HG03064 (cell line): ENCODE data around the gene BSCL2.
A peak's percentile ranks its signal among the peaks of the same experiment; 100 is the strongest.
"Not testable (repeated sequence)": the region's sequence is repeated elsewhere in the genome, so short reads cannot be mapped to it uniquely, and the experiment has no call there.

Source experiments
- ATAC-seq: cut with Tn5 transposase; IDR thresholded peaks from one replicate; pipeline ENCODE4 v1.9.1; 2021; ENCODE audit warnings: low read depth; ENCODE audit not compliant: unreplicated experiment

The BSCL2 gene

GRCh38 chr11:62688491-62688890 is 18.7 kb downstream of the BSCL2 start:
- ATAC-seq = no peak

GRCh38 chr11:62687508-62688396 is 19.5 kb downstream of the BSCL2 start:
- ATAC-seq = no peak

GRCh38 chr11:62682518-62682917 is 24.7 kb downstream of the BSCL2 start:
- no peak for ATAC-seq

- no peak for ATAC-seq
Measured at GRCh38 chr11:62680825-62681240, 26.4 kb downstream of the BSCL2 start.

- ATAC-seq = peak; percentile 50
Measured at GRCh38 chr11:62678770-62679696, 28.2 kb downstream of the BSCL2 start, which contains the start of gene UBXN1. UBXN1 (minus strand) TSS chr11:62679073; CDS start chr11:62678923, 150 bp downstream.

GRCh38 chr11:62678433-62678769 is 28.8 kb downstream of the BSCL2 start:
- ATAC-seq = no peak

- no peak for ATAC-seq
Measured at GRCh38 chr11:62677714-62678113, 29.5 kb downstream of the BSCL2 start.

- no peak for ATAC-seq
Measured at GRCh38 chr11:62677156-62677555, 30.1 kb downstream of the BSCL2 start.

GRCh38 chr11:62676698-62677097 is 30.5 kb downstream of the BSCL2 start:
- no peak for ATAC-seq

GRCh38 chr11:62675415-62675814 is 31.8 kb downstream of the BSCL2 start:
- not testable (repeated sequence) for ATAC-seq

- ATAC-seq = no peak
Measured at GRCh38 chr11:62673196-62673525, 34.1 kb downstream of the BSCL2 start.

GRCh38 chr11:62671608-62672389 is 35.4 kb downstream of the BSCL2 start, which contains the start of the genes LBHD1 and UQCC3:
LBHD1 (minus strand) TSS chr11:62672267; CDS start chr11:62670031, 2,236 bp downstream.
UQCC3 (plus strand) TSS chr11:62671673; CDS start chr11:62671746, 73 bp downstream.
- ATAC-seq = no peak

- ATAC-seq = no peak
Measured at GRCh38 chr11:62671236-62671607, 36.0 kb downstream of the BSCL2 start.

GRCh38 chr11:62669420-62670161 is 37.6 kb downstream of the BSCL2 start:
- no peak for ATAC-seq

- no peak for ATAC-seq
Measured at GRCh38 chr11:62667460-62667859, 39.8 kb downstream of the BSCL2 start.

GRCh38 chr11:62666259-62666926 is 40.8 kb downstream of the BSCL2 start:
- ATAC-seq = no peak

GRCh38 chr11:62665599-62666258 is 41.5 kb downstream of the BSCL2 start:
- ATAC-seq = no peak

GRCh38 chr11:62665075-62665598 is 42.1 kb downstream of the BSCL2 start, which contains the start of the genes C11orf98 and CSKMT:
C11orf98 (minus strand) TSS chr11:62665210; CDS start chr11:62665169, 41 bp downstream.
CSKMT (plus strand) TSS chr11:62665312; CDS start chr11:62665880, 568 bp downstream.
- peak; percentile 74 for ATAC-seq
